Activated CD4-positive, alpha-beta T cell treated with anti-CD3 and anti-CD28 coated beads, Interleukin-2, amount 50 U/mL, for 1 hour (primary cell): ENCODE data around the gene TXNRD2.

Source experiments
- DNase-seq: peaks from one replicate; pipeline ENCODE4 v3.0.0-alpha.2; 2020

Gene TXNRD2

DNA sequence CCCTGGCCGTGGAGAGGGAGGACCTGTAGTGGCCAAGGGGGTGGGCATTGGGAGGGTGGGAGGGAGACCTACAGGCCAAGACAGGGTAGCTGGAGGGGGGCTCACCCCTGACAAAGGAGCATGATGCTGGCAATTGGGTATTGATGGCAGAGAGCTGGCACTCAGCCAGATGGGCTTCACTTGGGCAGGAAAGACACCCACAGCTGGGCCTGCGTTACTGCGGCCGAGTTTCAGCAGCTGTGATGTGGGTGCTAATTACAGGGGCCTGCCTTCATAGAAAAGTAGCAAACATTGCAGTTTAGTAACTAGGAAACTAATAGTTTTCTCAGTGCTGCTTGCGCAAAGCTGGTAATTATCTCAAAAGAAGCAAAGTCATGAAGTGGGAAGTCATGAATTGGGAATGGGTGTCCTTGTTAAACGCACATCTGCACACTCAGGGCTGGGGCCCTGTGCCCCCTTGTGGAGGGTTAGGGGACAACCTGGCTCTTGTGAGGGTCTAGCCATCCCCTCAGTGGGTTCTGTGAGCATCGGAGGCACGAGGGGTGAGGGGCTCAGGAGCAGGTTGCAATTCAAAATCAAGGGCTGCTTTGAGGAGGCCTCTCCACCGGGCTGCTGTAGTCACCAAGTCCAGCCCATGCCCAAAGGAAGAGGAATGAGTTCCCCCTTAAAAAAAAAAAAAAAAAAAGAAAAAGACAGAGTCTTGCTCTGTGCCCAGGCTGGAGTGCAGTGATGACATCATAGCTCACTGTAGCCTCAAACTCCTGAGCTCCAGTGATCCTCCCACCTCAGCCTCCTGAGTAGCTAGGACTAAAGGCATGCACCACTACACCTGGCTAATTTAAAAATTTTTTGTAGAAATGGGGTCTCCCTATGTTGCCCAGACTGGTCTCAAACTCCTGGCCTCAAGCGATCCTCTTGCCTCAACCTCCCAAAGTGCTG, 24.4 kb upstream of the TXNRD2 start:
- no peak for DNase-seq

DNA sequence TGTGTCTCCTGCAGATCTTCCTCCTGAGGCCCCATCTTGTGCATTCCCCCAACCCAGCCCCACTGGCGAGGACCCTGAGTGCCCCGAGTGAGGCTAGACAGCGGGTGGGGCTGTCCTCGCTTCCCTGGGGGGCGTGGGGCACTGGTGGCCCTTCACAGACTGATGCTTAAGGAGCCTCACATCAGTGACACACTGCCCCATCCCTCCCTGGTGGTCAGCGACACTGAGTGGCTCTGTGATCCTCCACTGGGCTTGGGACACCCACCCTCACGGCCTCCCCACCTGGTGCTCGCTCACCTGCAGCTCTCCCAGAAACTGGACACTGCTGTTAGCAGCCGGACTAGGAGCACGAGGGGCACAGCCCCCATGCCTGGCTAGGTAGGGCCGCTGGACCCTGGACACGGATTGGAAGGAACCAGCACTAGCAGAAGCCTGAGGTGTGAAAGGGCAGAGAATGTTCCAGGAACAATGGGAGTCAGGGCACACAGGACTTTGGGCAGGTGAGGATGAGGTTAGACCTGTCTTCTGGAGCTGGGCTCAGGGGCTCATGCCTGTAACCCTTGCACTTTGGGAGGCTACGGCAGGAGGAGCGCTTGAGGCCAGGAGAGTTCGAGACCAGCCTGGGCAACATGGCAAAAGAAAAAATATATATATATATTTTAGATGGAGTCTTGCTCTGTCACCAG, 23.2 kb upstream of the TXNRD2 start:
- DNase-seq = no peak

DNA sequence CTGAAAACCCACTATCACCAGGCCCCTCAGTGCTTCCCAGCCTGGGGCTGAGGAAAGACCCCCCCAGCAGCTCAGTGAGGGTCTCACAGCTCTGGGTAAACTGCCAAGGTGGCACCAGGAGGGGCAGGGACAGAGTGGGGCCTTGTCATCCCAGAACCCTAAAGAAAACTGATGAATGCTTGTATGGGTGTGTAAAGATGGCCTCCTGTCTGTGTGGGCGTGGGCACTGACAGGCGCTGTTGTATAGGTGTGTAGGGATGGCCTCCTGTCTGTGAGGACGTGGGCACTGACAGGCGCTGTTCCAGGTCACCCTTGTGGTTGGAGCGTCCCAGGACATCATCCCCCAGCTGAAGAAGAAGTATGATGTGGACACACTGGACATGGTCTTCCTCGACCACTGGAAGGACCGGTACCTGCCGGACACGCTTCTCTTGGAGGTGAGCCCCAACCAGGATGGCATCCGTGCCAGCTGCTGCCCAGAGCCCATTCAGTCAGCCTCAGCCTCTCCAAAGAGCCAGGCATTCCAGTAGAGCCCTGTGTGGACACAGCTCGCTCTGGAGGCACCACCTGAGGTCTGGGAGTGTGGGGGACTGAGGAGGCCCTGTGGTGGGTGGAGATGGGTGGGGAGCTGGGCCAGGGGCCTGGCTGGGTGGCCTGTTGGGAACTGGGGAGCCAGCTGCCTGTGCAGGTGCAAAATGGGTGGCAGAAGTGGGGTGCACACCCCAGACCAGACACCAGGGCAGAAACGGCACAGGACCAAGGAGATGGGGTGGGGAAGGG, 22.4 kb upstream of the TXNRD2 start:
- DNase-seq = no peak

DNA sequence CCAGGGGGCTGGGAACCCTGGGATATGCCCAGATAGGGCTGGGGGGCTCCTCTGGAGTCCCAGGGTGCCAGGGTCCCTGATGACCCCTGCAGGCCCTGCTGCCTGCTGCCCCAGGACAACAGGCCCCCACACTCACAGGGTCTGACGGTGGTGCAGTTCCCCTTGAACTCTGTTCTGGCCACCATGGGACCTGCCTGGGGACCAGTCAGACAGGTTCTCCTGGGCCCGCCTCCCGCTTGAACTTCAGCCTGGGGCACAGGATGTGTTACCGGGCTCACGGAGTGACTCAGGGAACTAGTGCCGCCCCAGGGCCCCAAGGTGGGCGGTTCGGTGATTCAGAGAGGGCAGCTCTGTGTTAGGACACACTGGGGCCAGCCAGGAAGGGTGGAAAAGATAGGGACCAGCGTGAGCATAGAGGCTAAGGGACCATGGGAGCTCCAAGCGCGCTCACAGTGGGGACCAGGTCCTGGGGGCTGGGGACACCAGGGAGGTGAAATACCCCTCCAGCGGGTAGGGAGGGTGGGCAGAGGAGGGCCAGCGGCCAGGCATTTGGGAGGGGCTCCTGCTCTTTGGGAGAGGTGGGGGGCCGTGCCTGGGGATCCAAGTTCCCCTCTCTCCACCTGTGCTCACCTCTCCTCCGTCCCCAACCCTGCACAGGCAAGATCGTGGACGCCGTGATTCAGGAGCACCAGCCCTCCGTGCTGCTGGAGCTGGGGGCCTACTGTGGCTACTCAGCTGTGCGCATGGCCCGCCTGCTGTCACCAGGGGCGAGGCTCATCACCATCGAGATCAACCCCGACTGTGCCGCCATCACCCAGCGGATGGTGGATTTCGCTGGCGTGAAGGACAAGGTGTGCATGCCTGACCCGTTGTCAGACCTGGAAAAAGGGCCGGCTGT, 21.5 kb upstream of the TXNRD2 start:
- no peak for DNase-seq

DNA sequence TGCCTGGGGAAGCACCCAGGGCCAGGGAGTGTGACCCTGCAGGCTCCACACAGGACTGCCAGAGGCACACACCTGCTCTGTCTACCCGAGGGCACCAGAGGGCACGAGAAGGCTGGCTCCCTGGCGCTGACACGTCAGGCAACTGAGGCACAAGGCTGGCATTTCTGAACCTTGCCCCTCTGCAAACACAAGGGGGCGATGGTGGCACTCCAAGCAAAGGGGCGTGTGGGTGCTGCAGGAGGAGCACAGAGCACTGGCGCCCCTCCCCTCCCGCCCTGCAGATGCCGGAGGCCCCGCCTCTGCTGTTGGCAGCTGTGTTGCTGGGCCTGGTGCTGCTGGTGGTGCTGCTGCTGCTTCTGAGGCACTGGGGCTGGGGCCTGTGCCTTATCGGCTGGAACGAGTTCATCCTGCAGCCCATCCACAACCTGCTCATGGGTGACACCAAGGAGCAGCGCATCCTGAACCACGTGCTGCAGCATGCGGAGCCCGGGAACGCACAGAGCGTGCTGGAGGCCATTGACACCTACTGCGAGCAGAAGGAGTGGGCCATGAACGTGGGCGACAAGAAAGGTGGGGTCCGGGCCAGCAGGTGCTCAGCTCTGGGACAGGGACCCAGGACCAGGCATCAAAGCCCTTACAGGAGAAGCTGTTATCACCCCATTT, 20.8 kb upstream of the TXNRD2 start:
- DNase-seq = peak; percentile 61

DNA sequence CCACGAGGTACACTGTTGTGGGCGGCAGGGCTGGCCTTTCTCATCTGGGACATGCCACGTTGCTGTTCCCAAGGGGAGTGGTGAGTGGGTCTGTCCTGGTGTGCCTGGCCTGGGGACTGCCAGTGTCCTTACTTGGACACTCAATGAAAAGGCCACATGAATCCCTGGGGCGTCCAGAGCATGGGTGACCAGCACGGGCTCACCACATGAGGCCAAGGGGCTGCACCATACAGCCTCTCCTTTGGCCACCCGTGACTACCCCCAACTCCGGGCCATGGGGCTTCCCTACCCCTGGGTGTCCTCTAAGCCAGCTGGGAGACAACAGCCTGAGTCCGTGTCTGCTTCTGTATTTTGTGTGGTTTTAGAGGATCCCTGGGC, 20.2 kb upstream of the TXNRD2 start:
- DNase-seq = no peak

DNA sequence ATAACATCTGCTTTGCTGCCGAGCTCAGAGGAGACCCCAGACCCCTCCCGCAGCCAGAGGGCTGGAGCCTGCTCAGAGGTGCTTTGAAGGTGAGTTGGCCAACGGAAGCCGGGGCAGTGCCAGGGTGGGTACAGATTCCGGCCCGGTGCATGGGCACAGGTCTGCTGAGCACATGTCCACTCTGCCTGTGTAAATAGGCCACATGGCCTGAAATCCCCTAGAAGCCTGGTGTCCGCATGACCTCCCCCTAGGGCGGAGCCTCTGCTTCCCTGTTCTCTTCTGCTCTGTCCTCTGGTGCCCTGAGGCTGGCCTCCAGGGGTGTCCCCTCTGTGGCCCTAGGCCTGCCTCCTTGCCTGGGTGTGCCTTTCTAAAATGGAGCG, 19.6 kb upstream of the TXNRD2 start:
- DNase-seq = no peak

DNA sequence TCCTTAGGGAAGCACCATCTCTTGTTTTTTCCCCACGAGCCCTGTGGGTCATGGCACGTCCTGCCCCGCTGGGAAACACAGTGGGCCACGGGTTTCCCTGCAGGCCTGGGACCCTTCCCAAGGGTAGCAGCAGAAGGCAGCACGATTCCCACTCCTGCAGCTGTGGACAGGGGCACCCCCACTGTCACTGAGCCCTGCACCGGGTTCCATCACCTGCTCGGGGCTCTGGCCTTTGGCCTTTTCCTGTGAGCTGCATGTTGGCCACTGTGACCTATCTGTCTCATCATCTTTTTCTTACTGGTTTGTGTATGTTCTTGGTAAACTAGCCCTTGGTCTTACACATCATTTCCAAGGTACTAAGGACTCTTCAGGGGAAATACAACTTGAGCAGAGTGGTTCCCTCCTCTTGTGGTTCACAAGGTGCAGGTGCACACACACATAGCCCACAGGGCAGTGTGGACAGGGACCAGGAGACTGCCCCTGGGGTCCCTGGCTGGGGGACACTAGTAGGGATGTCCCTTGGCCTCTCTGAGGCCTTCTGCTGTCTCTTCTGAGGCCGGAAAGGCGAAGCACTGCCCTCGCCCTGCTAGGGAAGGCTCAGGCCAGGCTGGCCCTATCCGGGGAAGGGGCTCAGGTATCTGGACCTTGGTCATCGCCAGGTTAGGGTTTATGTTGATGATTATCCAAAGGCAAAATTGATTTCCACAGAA, 19.0 kb upstream of the TXNRD2 start:
- DNase-seq = no peak

DNA sequence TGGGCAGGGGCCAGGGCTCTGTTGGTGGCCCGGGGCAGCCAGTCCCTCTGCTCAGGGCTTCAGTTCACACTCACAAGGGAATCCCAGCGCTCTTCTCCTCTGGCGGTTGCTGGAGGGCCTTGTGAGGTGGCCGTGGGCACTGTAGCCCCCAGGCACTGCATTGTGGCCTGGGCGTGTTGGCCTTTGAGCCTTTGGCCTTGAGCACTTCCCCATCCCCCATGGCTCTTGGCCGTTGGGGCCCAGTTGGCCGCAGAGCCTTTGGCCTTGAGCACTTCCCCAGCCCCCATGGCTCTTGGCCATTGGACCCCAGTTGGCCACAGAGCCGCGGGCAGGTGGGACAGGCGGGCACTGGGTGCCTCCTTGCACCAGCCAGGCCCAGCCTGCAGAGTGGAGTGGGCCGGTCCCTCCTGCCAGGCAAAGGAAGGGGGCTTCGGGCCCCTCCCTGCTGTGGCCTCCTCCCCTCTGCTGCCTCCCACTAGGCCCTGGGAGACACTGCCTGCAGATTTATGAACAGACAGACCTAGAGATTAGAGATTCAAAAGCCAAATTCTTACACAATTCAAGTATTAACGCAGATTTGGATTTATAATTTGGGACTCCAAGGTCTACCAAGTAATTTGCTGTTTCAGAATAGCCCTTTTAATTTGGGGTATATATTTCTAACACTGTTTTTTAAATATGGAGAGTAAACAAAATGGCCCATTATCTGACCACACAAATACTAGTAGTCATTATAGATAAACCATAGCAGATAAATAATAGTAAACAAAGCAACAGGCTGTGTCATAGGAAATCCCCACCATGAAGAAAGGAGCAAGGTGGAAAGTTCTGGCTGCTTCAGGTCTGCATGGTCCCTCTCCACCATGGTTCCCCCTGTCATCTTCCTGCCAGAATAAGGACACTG, 18.2 kb upstream of the TXNRD2 start:
- no peak for DNase-seq

DNA sequence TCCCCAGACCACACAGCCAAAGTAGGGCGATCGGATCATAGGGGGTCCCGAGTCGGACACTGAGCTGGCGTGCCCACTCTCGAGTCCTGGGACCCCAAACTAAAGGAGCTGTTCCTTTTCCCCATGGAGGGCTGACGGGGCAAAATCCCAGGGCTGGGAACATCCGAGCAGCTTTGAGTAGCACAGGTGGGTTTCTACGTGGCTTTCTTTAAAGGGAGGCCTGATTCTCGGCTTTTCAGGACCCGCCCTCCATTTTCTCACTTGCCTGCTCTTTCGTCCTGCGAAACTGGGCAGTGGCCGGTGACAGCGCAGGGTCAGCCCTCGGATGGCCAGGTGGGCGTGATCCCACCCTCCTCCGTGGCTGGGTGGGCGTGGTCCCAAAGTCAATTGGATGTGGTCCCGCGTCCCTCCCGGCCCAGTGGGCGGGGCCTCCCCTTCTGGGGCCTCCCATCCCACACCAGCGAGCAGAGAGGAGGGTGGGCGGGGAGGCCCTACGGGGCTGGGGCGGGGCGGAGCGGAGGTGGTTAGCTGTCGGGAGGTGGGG, 17.5 kb upstream of the TXNRD2 start:
- DNase-seq = no peak

DNA sequence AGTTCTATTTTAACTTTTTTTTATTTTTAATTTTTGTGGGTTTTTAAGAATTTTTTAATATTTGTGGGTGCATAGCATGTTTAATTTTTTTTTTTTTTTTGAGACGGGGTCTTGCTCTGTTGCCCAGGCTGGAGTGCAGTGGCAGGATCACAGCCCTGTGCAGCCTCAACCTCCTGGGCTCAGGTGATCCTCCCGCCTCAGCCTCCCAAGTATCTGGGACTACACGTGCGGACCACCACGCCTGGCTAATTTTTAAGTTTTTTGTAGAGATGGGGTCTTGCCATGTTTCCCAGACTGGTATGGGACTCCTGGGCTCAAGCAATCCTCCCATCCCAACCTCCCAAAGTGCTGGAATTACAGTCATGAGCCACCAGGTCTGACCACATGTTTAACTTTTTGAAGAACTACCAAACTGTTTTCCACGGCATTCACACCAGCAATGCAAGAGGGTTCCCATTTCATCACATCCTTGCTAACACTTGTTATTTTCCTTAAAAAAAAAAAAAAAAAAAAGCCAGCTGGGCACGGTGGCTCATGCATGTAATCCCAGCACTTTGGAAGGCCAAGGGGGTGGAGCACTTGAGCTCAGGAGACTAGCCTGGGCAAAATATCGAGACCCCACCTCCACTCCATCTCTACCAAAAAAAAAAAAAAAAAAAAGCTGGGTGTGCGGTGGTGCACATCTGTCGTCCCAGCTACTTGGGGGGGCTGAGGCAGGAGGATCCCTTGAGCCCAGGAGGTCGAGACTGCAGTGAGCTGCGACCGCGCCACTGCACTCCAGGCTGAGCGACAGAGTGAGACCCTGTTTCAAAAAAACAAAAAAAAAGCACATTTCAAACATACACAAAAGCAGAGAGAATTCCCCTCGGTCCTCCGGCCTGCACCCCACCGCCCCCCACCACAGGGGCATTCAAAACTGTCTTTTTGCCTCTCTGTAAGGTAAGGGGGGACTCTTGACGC, 16.7 kb upstream of the TXNRD2 start:
- no peak for DNase-seq

DNA sequence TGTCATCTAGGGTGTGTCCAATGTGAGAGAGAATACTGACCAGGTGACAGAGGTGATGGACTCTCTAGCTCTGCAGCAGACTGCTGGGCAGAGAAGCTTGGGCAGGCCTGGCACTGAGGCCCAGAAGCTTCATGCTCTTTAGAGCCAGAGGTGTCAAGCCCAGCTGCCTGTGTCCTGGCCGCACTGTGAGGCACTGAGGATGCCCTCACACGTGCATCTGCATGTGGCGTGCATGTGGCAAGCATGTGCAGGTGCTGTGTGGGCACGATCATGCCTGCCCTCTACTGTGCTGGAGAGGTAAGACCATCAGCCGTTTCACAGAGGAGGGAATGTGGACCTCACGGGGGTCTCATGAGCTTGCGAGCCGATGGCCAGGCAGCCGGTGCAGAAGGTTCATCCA, 15.8 kb upstream of the TXNRD2 start:
- no peak for DNase-seq

DNA sequence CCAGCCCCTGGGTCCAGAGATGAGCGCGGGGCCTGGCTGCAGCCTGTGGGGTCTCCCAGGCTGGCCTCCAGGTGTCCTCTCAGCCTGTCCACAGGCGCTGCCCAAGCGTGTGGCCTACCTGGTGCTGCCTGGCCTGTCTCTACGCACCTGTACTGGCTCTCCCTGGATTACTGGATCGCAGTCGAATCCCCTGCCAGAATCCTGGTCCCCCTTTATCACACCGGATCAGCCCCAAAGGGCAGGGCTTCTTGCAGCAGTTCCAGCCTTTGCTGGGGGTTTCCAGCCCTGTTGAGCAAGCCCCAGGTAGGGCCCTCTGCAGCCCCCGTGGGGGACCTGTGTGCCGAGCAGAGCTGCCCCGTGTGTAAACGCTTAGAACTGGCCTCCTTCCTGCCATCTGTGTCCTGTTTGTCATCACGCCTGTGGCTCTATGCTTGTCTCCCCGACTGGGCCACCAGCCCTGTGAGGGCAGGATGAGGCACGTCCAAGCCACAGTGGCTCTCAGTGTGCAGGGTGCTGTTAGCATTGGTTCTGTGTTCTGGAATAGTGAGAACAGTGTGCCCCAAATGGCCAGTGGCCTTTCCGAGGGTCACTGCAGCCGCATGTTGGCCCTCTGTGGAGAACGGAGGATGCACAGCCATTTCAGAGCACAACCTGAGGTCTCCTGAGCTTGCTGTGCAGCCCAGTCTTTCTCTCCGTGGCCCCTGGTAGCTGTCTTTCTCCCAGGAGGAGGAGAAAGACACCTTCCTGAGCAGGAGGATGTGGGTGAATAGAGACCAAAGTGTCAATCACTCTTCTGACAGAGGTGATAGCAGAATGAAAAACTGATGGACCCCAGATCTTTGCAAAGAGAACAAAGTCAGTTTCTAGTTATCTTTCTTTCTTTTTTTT, 13.9 kb upstream of the TXNRD2 start:
- no peak for DNase-seq

DNA sequence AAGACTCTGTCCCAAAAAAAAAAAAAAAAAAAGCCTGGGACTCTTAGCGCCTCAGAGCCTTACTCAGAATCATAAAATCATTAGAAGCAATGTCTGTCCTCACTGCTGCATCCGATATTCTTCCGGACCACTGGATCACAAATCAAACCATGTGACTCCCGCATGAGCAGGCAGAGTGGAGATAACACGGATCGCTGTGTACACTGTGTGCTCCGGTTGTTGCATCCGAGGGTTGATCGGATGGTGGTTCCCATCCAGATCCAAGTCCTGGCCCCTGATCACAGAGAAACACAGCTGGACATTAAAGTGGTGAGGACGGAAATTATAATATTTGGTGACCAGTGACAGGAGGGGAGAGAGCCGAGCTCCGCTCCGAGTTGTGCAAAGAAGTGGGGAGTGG, 9.7 kb upstream of the TXNRD2 start:
- DNase-seq = no peak

DNA sequence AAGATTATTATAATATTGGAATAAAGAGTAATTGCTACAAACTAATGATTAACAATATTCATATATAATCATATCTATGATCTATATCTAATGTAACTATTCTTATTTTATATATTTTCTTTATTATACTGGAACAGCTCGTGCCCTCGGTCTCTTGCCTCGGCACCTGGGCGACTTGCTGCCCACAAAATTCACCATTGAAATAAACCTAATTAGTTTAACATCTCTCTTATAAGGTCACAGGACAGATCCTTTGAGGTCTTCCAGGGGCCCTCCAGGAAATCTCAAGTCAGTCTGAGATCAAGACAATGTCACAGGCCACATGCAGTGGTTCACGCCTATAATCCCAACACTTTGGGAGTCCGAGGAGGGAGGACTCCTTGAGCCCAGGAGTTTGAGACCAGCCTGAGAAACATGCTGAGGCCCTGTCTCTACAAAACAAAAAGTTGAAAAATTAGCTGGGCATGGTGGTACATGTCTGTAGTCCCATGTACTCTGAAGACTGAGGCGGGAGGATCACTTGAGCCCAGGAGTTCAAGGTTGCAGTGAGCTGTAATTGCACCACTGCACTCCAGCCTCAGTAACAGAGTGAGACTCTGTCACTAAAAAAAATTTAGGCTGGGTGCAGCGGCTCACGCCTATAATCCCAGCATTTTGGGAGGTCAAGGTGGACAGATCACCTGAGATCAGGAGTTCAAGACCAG, 6.6 kb upstream of the TXNRD2 start:
- no peak for DNase-seq

DNA sequence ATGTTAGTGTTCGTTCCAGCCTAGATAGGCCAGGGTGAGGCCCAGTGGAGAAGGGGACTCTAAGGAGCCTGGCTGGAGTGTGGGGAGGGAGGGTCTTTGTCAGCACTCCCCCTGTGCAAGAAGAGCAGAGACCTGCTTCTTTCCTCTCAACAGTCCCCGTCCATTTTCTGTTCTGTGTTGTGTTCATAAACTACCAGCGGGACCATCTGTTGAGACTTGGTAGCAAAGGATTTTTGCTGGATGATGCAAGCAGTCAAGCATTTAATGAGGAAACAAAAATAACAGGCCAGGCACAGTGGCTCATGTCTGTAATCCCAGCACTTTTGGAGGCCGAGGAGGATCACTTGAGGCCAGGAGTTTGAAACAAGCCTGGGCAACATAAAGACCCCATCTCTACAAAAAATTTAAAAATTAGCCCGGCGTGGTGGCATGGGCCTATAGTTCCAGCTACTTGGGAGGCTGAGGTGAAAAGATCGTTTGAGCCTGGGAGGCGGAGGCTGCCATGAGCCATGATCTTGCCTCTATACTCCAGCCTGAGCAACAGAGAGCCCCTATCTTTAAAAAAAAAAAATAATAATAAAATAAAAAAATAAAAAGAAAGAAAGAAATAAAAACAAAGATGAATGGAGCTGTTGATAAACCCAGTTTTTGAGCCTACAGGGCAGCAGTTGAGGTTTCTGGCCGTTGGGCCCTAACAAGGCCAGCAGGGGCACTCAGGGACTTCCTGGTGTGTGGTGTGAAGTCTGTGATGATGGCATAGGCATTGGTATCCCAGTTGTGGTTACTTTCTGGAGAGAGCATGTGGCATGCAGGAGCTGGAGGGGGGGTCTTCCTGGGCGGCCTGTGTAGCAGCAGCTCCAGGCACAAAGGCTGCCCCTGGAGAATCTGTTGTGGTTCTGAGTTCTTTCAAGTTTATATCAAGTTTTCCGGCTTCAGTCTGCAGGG, 1.7 kb upstream of the TXNRD2 start:
- no peak for DNase-seq
